Right lobe of liver (tissue), 6 donors: ENCODE measurements around the gene PRTFDC1. TPM values are rescaled to one million over a fixed set of nuclear protein-coding genes. Genes with fewer than 3 reads are reported as not detected.
A peak's percentile ranks its signal among the peaks of the same experiment; 100 is the strongest.
"Not testable (repeated sequence)": the region's sequence is repeated elsewhere in the genome, so short reads cannot be mapped to it uniquely, and the experiment has no call there.

Experiments used
- ATAC-seq, 4 donors: fragments of 200-7000 bp; cut with Tn5 transposase; one replicate each; pipeline ENCODE4 v1.9.1; 2020; ENCODE audit warnings: mild to moderate bottlenecking in 4 of 4, moderate library complexity in 4 of 4
- DNase-seq, 3 donors: peaks; one replicate each; pipeline ENCODE4 v3.0.0-alpha.2; 2020
- H3K27ac ChIP-seq, 3 donors: fragments of 200-600 bp; one replicate each; pipeline ENCODE4 v1.8.0; 2022
- H3K27me3 ChIP-seq, 2 donors: fragments of 200-600 bp; one replicate each; pipeline ENCODE4 v1.8.0; 2022
- H3K36me3 ChIP-seq, 4 donors: fragments of 200-600 bp; sonication (generic) in 1 of 4; one replicate each; pipeline versions ENCODE4 v1.5.1 to v1.8.0; 2017 to 2022; ENCODE audit warnings: control low read depth in 1 of 4
- H3K4me1 ChIP-seq, 4 donors: fragments of 200-600 bp; sonication (generic) in 1 of 4; one replicate each; pipeline versions ENCODE4 v1.5.1 to v1.8.0; 2017 to 2022; ENCODE audit warnings: control low read depth in 1 of 4
- H3K4me3 ChIP-seq, 3 donors: fragments of 200-600 bp; one replicate each; pipeline ENCODE4 v1.8.0; 2022
- H3K9me3 ChIP-seq, 4 donors: fragments of 200-600 bp; sonication (generic) in 1 of 4; one replicate each; pipeline versions ENCODE4 v1.5.1 to v1.8.0; 2017 to 2022; ENCODE audit warnings: control low read depth in 1 of 4
- POLR2A ChIP-seq: fragments of 450-650 bp; IDR thresholded peaks from one replicate; pipeline ENCODE4 v1.6.1; 2017; ENCODE audit warnings: antibody characterized with exemption, mild to moderate bottlenecking
- WGBS: methylation state at CpG from one replicate; pipeline ENCODE4 v1.1.6; 2018; ENCODE audit warnings: low coverage, low lambda C conversion rate; ENCODE audit not compliant: insufficient coverage; ENCODE audit errors: missing lambda C conversion rate; 5-methylcytosine and 5-hydroxymethylcytosine counted together
- intact Hi-C, 2 donors: fragments of 100-400 bp; cut with DNase I; formaldehyde crosslinking; loops; one replicate each; pipeline versions ENCODE4 v1.11.2 to v1.14.1; 2022
- total RNA-seq, 6 experiments: library from RNA; depleted of rRNA in 2 of 6; stranded (reverse); fragments of >200 nt in 2 of 6; fragmentation: NEBNext Ultra II Directional in 3 of 6; extraction: Animal tissue kit (Norgen Biotek cat#: 25700) in 3 of 6; gene quantifications; one replicate each; pipeline versions ENCODE4 v1.1.0 to v1.2.4, GENCODE V29; 2016 to 2023
- TF ChIP-seq, protein P1 (sequence below), 4 donors: fragments of 200-600 bp in 3 of 4; fragments of 450-650 bp in 1 of 4; IDR thresholded peaks; one replicate each; pipeline versions ENCODE4 v1.5.1 to v1.8.0; 2016 to 2022; ENCODE audit warnings: antibody characterized with exemption in 4 of 4, mild to moderate bottlenecking in 2 of 4
- donor health status: DM: no; HTN: yes; CAD: no.
- donor health status: DM: no; HTN: no; CAD: no.
- donor health status: DM: no; HTN: no; CAD: no.
- donor health status: DM: no; HTN: yes; CAD: no.
- donor health status: DM: no; HTN: yes; CAD: no.

Gene PRTFDC1
- total RNA-seq, 6 experiments from 2014 or later: 0.76 to 3.5 (median 1.1) TPM; not detected in 1

DNA sequence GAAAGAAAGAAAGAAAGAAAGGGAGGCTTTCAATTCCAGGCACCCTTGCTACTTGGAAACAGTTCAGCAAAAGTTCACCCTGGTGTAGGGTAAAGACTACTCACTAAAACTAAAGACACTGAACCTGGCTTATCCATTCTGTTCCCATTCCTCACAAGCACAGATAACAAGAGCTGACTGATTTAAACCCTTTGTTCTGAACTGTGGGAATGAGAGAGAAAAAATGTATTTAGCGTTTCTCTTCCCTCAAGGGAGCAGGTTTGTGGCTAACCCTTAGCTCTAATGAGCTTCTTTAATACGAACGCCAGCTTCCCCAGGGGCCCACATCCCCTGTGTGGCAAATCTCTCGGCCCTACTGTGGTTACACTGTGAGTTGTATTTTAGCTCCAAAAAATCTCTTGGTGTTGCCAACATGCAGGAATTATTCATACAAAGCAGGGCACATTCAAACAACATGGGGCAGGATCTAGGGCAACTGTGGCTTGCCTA is 23.3 kb downstream of the PRTFDC1 start:
- no peak for DNase-seq
- intact Hi-C loops: no loop called here
- Histone ChIP-seq H3K36me3 (no peaks in the 10 kb centered on the region), H3K27ac (no peak overlapping the region), H3K27me3 (no peaks in the 10 kb centered on the region), H3K9me3 (no peaks in the 10 kb centered on the region), H3K4me3 (no peak overlapping the region), H3K4me1 (peaks cover 0 to 2% (median 0%) of the 10 kb centered on the region in 4 donors)
- no peak for TF ChIP-seq POLR2A
- TF ChIP-seq, protein P1, sequence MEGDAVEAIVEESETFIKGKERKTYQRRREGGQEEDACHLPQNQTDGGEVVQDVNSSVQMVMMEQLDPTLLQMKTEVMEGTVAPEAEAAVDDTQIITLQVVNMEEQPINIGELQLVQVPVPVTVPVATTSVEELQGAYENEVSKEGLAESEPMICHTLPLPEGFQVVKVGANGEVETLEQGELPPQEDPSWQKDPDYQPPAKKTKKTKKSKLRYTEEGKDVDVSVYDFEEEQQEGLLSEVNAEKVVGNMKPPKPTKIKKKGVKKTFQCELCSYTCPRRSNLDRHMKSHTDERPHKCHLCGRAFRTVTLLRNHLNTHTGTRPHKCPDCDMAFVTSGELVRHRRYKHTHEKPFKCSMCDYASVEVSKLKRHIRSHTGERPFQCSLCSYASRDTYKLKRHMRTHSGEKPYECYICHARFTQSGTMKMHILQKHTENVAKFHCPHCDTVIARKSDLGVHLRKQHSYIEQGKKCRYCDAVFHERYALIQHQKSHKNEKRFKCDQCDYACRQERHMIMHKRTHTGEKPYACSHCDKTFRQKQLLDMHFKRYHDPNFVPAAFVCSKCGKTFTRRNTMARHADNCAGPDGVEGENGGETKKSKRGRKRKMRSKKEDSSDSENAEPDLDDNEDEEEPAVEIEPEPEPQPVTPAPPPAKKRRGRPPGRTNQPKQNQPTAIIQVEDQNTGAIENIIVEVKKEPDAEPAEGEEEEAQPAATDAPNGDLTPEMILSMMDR (IDR thresholded peaks at IDR 0.05): no peak
- whole genome bisulfite sequencing: 80% methylated on average over 3 of the region's 4 CpGs
- ATAC-seq: no peak

DNA sequence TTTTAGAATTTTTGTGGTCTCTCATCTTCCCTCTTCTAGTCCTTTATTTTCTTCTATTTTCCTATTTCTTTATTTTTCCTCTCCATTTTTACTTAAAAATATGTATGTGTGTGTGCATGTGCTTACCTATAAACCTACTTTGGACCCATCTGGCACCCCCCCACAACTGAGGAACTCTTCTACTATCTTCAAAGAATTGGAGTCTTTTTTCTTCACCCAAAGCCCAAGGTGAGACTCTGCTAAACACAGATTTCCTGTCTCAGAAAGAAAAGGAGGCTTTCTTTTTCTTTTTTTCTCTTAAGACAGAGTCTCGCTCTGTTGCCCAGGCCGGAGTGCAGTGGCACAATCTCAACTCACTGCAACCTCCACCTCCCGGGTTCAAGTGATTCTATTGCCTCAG is 24.2 kb downstream of the PRTFDC1 start:
- Histone ChIP-seq H3K36me3 (no peaks in the 10 kb centered on the region), H3K27ac (no peak overlapping the region), H3K4me1 (peaks cover 0 to 2% (median 0%) of the 10 kb centered on the region in 4 donors), H3K4me3 (no peak overlapping the region), H3K9me3 (no peaks in the 10 kb centered on the region), H3K27me3 (no peaks in the 10 kb centered on the region)
- 95% methylated on average over 3 of the region's 3 CpGs for WGBS
- intact Hi-C loops: no loop called here
- DNase-seq: no peak
- no peak for ATAC-seq
- TF ChIP-seq, protein P1 (IDR thresholded peaks at IDR 0.05): no peak
- no peak for TF ChIP-seq POLR2A

DNA sequence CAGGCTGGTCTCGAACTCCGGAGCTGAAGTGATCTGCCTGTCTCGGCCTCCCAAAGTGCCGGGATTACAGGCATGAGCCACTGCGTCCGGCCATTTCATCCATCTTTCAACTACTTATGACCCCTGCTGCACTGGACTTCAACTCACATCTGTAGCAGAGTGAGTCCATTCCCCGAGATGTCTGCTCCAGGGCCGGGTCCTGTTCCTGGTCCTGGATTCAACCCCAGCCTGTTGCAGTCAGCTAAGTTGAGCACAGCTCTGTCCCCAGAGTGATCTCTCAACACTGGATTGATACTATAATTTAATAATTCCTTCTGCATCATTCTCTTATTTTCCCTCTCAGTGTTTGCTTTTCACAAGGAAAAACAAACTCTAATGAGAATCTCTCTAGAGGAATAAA is 25.8 kb downstream of the PRTFDC1 start:
- DNase-seq: no peak

DNA sequence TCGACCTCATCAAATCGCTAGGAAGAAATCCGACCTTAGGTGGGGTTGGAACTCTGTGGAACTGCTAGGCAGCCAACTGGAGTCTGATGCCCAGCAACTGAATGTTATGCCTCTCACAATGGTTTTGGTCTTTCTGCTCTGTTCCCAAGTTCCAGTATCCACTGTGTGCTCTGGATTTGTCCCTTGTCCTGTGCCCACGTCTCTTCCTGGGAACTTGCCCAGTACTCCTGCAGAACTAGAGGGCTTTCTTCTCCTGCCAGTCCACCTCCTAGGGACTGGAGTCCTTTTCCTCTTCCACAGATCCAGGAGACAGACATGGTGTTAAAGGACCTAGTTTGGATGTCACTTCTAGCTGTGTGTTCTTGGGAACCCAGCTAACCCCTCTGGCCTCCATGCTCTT is 26.6 kb downstream of the PRTFDC1 start:
- WGBS: 95% methylated on average over 4 of the region's 4 CpGs
- Histone ChIP-seq H3K4me1 (peaks cover 0 to 2% (median 0%) of the 10 kb centered on the region in 4 donors), H3K4me3 (no peak overlapping the region), H3K36me3 (no peaks in the 10 kb centered on the region), H3K9me3 (no peaks in the 10 kb centered on the region), H3K27me3 (no peaks in the 10 kb centered on the region), H3K27ac (no peak overlapping the region)
- ATAC-seq (no peak), DNase-seq (no peak)
- TF ChIP-seq, protein P1 (IDR thresholded peaks at IDR 0.05): no peak
- TF ChIP-seq POLR2A: no peak
- intact Hi-C loops: no loop called here

More for the DNA sequence above, 25.8 kb downstream of the PRTFDC1 start:
- TF ChIP-seq POLR2A: no peak
- TF ChIP-seq, protein P1 (IDR thresholded peaks at IDR 0.05): no peak
- Histone ChIP-seq H3K27ac (no peak overlapping the region), H3K36me3 (no peaks in the 10 kb centered on the region), H3K27me3 (no peaks in the 10 kb centered on the region), H3K4me3 (no peak overlapping the region), H3K9me3 (no peaks in the 10 kb centered on the region), H3K4me1 (peaks cover 0 to 2% (median 0%) of the 10 kb centered on the region in 4 donors)
- no peak for ATAC-seq
- intact Hi-C loops: no loop called here
- WGBS: 98% methylated on average over 6 of the region's 8 CpGs

DNA sequence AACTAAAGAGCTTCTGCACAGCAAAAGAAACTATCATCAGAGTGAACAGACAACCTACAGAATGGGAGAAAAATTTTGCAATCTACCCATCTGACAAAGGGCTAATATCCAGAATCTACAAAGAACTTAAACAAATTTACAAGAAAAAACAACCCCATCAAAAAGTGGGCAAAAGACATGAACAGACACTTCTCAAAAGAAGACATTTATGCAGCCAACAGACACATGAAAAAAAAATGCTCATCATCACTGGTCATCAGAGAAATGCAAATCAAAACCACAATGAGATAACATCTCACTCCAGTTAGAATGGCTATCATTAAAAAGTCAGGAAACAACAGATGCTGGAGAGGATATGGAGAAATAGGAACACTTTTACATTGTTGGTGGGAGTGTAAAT is 27.9 kb downstream of the PRTFDC1 start:
- H3K27me3 ChIP-seq, ATAC-seq, DNase-seq, intact Hi-C loops, H3K4me1 ChIP-seq, H3K4me3 ChIP-seq, H3K27ac ChIP-seq, H3K9me3 ChIP-seq, H3K36me3 ChIP-seq: not testable (repeated sequence)

DNA sequence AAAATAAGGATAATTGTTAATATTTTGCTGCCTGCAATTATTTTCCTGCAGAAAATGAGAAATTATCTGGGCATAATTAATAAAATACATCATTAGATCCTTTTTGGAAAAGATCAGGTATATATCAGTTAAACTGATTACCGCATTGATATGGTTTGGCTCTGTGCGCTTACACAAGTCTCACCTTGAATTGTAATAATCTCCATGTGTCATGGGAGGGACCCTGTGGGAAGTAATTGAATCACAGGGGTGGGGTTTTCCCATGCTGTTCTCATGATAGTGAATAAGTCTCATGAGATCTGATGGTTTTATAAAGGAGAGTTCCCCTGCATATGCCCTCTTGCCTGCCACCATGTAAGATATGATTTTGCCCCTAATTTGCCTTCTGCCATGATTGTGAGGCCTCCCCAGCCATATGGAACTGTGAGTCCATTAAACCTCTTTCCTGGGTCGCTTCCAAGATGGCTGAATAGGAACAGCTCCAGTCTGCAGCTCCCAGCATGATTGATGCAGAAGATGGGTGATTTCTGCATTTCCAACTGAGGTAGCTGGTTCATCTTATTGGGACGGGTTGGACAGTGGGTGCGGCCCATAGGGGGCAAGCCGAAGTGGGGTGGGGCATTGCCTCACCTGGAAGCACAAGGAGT is 30.1 kb downstream of the PRTFDC1 start:
- H3K27ac ChIP-seq: peak overlapping the region in 1 of 3 donors; percentile 5
- H3K36me3 ChIP-seq, H3K4me1 ChIP-seq, intact Hi-C loops, H3K4me3 ChIP-seq, H3K9me3 ChIP-seq, ATAC-seq, DNase-seq, H3K27me3 ChIP-seq: not testable (repeated sequence)
- WGBS: 94% methylated on average over 5 of the region's 6 CpGs
